GM19397 (cell line): ENCODE data around the gene TMEM198.

Source experiments
- ATAC-seq: cut with Tn5 transposase; IDR thresholded peaks from one replicate; pipeline ENCODE4 v1.9.1; 2021; ENCODE audit warnings: mild to moderate bottlenecking, moderate library complexity; ENCODE audit not compliant: unreplicated experiment

TMEM198 gene

DNA sequence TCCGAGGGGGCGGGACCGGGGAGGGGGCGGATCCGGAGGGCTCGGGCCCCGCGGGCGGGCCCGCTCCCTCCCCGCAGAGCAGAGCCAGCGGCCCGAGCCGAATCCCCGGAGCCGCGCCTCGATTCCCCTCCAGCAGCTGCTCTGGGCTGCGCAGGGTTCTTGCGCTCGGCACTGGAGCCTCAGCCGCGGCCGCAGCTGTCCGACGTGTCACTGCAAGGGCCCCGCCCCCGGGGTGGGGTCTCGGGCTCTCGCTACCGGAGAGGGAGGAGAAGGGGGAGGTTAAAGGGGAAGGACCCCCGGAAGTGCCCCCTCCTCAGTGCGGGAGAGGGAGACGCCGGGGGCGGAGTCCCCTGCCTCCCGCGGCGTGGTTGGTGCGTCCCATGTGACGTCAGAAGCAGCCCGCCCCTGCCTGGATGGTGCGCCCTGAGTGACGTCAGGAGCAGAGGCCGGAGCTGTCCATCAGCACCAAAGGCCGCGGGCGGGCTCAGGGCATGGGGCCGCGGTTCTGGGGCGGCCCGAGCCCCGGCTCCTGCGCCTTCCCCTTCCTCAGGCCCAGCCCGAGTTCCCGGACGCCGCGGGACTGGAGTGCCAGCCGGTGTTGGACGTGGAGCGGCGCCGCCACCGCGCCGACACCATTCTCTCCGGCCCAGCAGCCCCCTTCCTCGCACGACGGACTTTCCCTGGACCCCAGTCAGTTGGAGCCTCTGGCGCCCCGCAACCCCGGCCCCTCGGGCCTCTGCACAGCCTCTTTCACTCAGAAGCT lies at the start of gene TMEM198, which contains the start of gene CHPF:
TSS of gene TMEM198 (plus strand) at position 433 of the 763 bp plus-strand sequence. CDS start 700 bp downstream, outside the sequence.
TSS of gene CHPF (minus strand) at position 214 of the 763 bp plus-strand sequence. CDS start 271 bp downstream, outside the sequence.
- ATAC-seq = peak; percentile 75

GRCh38 chr2:219494952-219495530 lies 48.8 kb upstream of the TMEM198 start:
- ATAC-seq = no peak

- peak; percentile 24 for ATAC-seq
Measured at GRCh38 chr2:219495531-219496122, 48.2 kb upstream of the TMEM198 start.

GRCh38 chr2:219496247-219496824 lies 47.5 kb upstream of the TMEM198 start:
- ATAC-seq = no peak

GRCh38 chr2:219496825-219497494 lies 46.9 kb upstream of the TMEM198 start:
- no peak for ATAC-seq

DNA sequence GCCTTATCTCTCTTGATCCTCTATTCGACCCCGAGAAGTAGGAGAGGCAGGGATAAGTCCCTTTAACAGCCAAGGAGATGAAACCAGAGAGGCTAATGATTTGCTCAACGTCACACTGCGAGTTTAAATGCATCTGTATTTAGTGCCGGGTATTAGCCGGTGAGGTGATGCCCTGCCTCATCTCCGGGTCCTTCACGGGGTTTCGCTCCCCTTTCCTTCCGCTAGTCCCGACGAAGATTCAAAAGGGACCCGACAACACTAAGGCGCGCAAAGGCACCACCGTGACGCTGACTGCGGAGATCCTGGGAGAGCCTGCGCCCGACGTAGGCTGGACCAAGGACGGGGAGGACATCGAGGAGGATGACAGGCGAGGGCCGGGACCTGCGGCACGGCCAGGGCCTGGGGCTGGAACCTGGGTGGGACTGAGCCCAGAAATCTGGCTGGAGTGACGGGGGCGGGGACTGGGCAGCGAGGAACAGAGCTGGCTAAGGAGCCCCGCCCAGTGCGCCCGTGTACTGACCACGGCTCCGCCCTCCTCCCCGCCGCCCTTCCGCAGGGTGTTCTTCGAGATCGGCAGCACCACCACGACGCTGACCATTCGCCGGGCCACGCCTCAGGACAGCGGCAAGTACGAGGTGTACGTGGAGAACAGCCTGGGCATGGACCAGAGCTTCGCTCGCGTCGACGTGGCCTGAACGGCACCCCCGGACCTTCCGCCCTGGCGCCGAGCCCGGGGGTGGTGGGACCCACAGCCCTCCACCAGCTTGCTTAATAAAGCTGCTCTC lies 46.1 kb upstream of the TMEM198 start:
- ATAC-seq = no peak

DNA sequence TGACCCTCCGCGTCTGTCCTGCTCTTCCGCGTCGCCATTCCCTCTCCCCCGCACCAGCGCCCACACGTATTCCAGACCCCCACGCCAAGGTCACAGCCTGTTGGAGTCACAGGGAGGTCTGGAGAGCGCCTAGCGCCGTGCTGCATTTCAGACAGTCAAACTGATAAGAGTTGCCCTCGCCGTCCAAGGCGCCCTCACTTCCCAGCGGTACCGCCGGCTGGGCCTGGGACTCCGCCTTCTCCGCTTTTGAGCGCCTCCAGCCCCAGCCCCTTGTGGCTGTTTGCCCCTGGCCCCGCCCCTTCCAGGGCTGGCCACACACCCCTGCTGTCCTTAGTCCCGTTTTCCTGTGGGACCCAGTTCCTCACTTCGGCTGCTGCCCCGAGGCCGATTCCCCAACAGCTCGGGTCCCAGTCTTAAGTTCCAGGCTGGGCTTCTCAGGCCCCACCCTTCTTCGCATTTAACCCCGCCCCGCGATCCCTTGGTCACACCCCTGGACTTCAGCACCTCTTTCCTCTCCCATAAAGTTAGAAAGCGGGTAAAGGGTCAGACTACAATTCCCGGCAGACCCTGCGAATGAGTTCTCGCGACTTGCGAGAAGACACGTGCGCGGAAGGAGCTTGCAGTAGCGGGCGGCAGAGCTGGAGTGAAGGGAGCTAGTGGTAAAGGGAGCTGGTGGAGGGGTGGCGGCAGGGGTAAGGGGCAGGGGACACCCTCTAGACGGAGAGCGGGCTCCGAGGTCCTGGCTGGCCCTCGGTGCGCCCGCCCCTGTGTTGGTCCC lies 45.4 kb upstream of the TMEM198 start, which contains the start of gene GMPPA:
TSS of gene GMPPA (plus strand) at position 612 of the 778 bp plus-strand sequence. CDS start 1,085 bp downstream, outside the sequence.
- peak; percentile 94 for ATAC-seq

DNA sequence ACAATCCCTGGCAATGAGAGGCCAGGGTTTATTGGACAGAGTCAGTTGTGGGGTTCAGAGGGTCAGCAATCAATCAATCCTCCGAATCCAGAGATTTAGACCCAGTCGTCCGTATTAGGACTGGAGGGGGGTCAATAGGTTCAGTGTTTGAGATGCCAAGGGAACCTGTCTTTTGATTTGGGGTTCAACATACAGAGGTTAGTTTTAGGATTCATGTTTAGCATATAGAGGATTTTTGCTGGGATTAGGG lies 44.8 kb upstream of the TMEM198 start:
- no peak for ATAC-seq

DNA sequence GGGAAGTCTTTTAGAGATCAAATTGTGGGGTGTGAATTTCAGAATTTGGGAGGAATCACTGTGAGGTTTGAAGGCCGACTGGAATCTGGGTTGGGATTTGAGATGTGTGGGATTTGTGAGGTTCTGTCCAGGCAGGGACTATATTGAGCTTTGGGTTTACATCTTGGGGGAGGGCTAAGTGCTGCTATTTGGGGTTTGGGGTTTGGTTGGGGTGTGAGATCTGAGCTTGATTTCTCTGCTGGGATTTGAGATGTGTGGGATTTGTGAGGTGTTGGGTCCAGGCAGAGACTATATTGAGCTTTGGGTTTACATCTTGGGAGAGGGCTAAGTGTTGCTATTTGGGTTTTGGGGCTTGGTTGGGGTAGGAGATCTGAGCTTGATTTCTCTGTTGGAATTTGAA lies 44.3 kb upstream of the TMEM198 start:
- no peak for ATAC-seq

DNA sequence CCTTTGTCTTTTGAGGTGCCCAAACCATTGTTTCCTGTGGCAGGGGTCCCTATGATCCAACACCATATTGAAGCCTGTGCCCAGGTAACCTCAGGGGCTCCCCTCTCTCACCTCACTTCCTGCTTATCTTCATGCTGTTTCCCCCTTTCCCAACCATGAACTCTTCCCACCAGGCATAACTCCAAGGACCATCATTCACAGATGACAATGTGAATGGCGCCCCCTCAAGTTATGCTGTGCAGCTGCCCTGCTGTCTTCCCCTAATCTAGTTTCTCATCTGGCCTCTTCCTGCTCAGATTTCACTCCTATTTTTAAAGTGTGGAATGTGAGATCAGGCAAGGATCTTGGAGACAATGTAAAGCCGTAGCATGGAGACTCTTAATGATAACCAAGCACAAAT lies 43.7 kb upstream of the TMEM198 start:
- no peak for ATAC-seq

DNA sequence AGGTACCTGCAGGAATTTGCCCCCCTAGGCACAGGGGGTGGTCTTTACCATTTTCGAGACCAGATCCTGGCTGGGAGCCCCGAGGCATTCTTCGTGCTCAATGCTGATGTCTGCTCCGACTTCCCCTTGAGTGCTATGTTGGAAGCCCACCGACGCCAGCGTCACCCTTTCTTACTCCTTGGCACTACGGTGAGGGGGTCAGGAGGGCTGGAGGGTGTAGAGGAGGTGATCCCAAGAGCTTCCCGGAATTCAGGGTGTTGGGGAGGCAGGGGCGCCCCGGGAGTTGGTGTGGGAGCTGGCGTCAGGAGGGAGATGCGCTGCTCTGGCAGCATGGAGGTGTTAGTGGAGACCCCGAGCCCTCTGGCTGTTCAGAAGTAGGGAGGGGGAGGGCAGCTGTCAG lies 42.0 kb upstream of the TMEM198 start:
- ATAC-seq = no peak

DNA sequence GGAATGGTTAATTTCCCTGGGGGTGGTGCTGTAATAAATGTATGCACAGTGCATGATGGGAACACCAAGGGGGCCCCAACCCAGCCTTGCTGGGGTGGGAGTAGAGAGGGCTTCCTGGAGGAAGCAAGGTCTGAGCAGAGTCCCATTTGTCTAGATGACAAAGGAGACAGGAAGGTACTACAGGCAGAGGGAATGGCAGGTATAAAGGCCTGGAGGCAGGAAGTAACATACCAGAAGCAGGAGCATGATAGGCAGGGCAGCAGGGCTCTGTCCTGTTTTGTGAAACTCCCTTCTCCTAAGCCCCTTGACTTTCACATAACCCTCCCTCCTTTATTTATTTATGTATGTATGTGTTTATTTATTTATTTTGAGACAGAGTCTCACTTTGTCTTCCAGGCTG lies 41.2 kb upstream of the TMEM198 start:
- ATAC-seq = no peak

GRCh38 chr2:219505585-219505984 lies 38.2 kb upstream of the TMEM198 start:
- no peak for ATAC-seq

- no peak for ATAC-seq
Measured at GRCh38 chr2:219506153-219506801, 37.6 kb upstream of the TMEM198 start.

DNA sequence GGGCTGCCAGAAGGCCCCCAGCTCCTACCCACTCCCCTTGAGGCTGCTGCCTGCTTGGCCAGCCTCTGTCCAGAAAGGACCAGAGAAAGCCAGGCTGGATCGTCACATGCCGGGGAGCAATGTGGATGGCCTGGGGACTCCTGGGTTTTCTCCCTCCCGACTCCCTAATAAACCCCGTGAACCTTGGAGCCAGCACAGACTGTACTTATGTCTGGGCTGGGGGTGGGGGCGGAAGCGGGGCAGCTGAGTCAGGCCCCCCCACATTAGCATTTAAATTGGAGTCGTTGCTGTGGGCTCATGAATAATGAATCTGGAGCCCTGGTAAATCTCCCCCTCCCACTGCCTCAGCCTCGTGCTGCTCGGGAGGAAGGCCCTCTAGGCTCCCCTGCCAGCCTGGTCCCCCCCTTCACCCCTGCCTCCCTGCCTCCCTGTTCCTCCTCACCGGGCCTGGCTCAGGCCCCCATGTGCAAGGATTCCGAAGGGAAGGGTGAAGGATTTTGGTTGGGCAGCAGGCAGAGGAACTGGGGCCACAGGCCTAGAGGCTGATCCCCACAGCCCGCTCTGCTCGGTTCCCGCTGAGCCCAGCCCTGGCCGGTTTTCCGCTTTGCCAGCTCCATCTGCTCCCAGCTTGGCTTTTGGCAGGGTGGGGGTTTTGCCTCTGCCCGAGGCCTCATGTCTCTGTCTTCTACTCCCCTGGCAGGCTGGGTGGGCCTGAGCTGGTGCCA lies 36.9 kb upstream of the TMEM198 start:
- no peak for ATAC-seq

DNA sequence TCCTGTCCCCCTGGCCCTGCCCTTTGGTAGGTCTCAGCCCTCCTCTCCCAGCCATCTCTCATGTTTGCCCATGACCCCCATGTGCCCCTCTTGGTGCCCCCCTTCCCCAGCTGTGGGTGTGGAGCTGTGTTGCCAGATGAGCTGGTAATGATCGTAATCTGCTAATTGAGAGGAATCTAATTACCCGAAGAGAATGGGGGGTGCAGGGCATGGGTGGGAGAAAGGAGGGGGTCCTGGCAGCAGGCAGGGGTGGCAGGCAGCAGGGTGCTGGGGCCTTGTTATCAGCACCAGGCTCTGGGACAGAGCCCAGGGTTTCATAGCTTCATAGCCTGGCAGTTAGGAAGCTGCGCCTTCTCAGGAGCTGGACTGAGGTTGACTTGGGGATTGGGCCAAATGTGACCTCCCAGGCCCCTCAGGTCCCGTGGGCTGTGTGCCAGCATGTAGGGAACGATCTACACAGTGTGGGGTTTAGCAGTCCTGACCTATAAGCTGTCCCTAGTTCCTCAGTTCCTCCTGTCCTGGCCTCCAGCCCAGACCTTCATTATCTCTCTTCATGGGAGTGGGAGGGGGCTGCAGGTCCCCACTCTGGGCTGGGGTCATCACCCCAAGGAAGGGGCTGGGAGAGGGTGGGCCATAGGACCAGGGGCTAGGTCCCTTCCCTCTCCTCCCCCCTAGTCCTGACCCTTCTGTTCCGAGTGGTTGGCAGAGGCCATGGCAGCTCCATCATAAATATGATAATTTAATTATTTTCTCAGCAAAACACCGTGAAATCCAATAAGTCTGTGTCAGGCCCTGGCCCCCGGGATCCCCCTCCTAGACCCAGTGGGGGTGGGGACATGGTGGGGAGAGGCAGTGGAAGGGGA lies 36.0 kb upstream of the TMEM198 start:
- ATAC-seq = no peak

- no peak for ATAC-seq
Measured at GRCh38 chr2:219508444-219508734, 35.4 kb upstream of the TMEM198 start.
